GM23338 (cell line): ENCODE results near the gene TMEM25. TPM values are rescaled to one million over a fixed set of nuclear protein-coding genes. Genes with fewer than 3 reads are reported as not detected.

Source experiments
- ATAC-seq: fragments of 200-7000 bp; cut with Tn5 transposase; 3 replicates; pipeline ENCODE4 v1.9.1; 2020
- DNase-seq: peaks from one replicate; pipeline ENCODE4 v3.0.0-alpha.2; 2015; ENCODE audit warnings: low spot score
- H2AFZ ChIP-seq: fragments of 200-600 bp; sonication (generic); 2 replicates; pipeline ENCODE4 v1.8.0; 2016; ENCODE audit warnings: antibody characterized with exemption, mild to moderate bottlenecking, moderate library complexity
- H3F3A ChIP-seq: fragments of 200-600 bp; sonication (generic); replicated peaks from 2 replicates; pipeline ENCODE4 v1.8.0; 2017; ENCODE audit warnings: antibody characterized with exemption, mixed run types, low read depth
- H3K27ac ChIP-seq: fragments of 200-600 bp; sonication (generic); 2 replicates; pipeline ENCODE4 v1.6.1; 2016; ENCODE audit warnings: low read depth
- H3K27me3 ChIP-seq: fragments of 200-600 bp; sonication (generic); 2 replicates; pipeline ENCODE4 v1.8.0; 2016; ENCODE audit warnings: mild to moderate bottlenecking, mixed run types, moderate library complexity; ENCODE audit not compliant: insufficient read depth
- H3K36me3 ChIP-seq: fragments of 200-600 bp; sonication (generic); 2 replicates; pipeline ENCODE4 v1.8.0; 2016; ENCODE audit warnings: mild to moderate bottlenecking; ENCODE audit not compliant: insufficient read depth
- H3K4me1 ChIP-seq: fragments of 200-600 bp; sonication (generic); 2 replicates; pipeline ENCODE4 v1.8.0; 2016; ENCODE audit warnings: mild to moderate bottlenecking, moderate library complexity; ENCODE audit not compliant: insufficient read depth
- H3K4me2 ChIP-seq: fragments of 200-600 bp; sonication (generic); 2 replicates; pipeline ENCODE4 v1.7.1; 2017; ENCODE audit warnings: mixed run types
- H3K4me3 ChIP-seq: fragments of 200-600 bp; sonication (generic); 2 replicates; pipeline ENCODE4 v1.6.1; 2016; ENCODE audit warnings: mixed run types
- H3K79me2 ChIP-seq: fragments of 200-600 bp; sonication (generic); replicated peaks from 2 replicates; pipeline ENCODE4 v1.8.0; 2017; ENCODE audit warnings: mild to moderate bottlenecking; ENCODE audit not compliant: insufficient read depth
- H3K9me2 ChIP-seq: fragments of 200-600 bp; sonication (generic); 2 replicates; pipeline ENCODE4 v1.8.0; 2017; ENCODE audit not compliant: insufficient read depth
- H4K20me1 ChIP-seq: fragments of 200-600 bp; sonication (generic); replicated peaks from 2 replicates; pipeline ENCODE4 v1.8.0; 2017; ENCODE audit warnings: mild to moderate bottlenecking; ENCODE audit not compliant: insufficient read depth
- H3K27ac Mint-ChIP-seq: 2 replicates; pipeline ENCODE4 v1.8.0; 2020; ENCODE audit warnings: inconsistent platforms, mild to moderate bottlenecking, moderate library complexity, mixed read lengths
- H3K27me3 Mint-ChIP-seq: 3 replicates; pipeline ENCODE4 v1.8.0; 2022; ENCODE audit warnings: low read depth, mild to moderate bottlenecking, moderate library complexity, mixed read lengths, inconsistent platforms; ENCODE audit not compliant: insufficient read depth, poor library complexity
- H3K36me3 Mint-ChIP-seq: 3 replicates; pipeline ENCODE4 v1.8.0; 2021; ENCODE audit warnings: low read depth, mild to moderate bottlenecking, inconsistent platforms, moderate library complexity, mixed read lengths
- H3K4me1 Mint-ChIP-seq: 3 replicates; pipeline ENCODE4 v1.8.0; 2020; ENCODE audit warnings: mild to moderate bottlenecking, inconsistent platforms, mixed read lengths
- H3K4me3 Mint-ChIP-seq: 3 replicates; pipeline ENCODE4 v1.8.0; 2021; ENCODE audit warnings: moderate library complexity, mild to moderate bottlenecking, inconsistent platforms, mixed read lengths
- H3K9me3 Mint-ChIP-seq: 3 replicates; pipeline ENCODE4 v1.8.0; 2020; ENCODE audit warnings: moderate library complexity, mild to moderate bottlenecking, inconsistent platforms, mixed read lengths
- CREB1 ChIP-seq: fragments of 250-450 bp; sonication (Bioruptor Pico); IDR thresholded peaks from 2 replicates; pipeline ENCODE4 v1.5.0; 2020; ENCODE audit warnings: low read depth, mild to moderate bottlenecking, moderate library complexity
- EZH2phosphoT487 ChIP-seq: fragments of 200-600 bp; sonication (generic); IDR thresholded peaks from one replicate; pipeline ENCODE4 v1.8.1; 2018; ENCODE audit warnings: antibody characterized with exemption; ENCODE audit not compliant: unreplicated experiment
- NANOG ChIP-seq: IDR thresholded peaks from 2 replicates; pipeline ENCODE4 v1.6.1; 2016; ENCODE audit warnings: antibody characterized with exemption, borderline replicate concordance
- POLR2AphosphoS5 ChIP-seq: IDR thresholded peaks from 2 replicates; pipeline ENCODE4 v1.6.1; 2016; ENCODE audit warnings: antibody characterized with exemption, low read depth
- STAT1 ChIP-seq: IDR thresholded peaks from one replicate; pipeline ENCODE4 v1.6.1; 2016; ENCODE audit warnings: antibody characterized with exemption; ENCODE audit not compliant: unreplicated experiment
- ZNF114 ChIP-seq: fragments of 250-450 bp; sonication (Bioruptor Pico); IDR thresholded peaks from 2 replicates; pipeline ENCODE4 v1.5.0; 2020; ENCODE audit warnings: mild to moderate bottlenecking, moderate library complexity
- ZNF331 ChIP-seq: fragments of 250-450 bp; sonication (Bioruptor Pico); IDR thresholded peaks from 2 replicates; pipeline ENCODE4 v1.5.0; 2020; ENCODE audit warnings: low read depth, mild to moderate bottlenecking, moderate library complexity
- polyA plus RNA-seq: library from polyadenylated mRNA; unstranded; fragments of >200 nt; fragmentation: Nextera tagmentation; extraction: Ambion mirVana; gene quantifications from 2 replicates; pipeline ENCODE4 v1.2.1, GENCODE V29; 2016
- total RNA-seq: library from RNA; depleted of rRNA; stranded (reverse); fragments of >200 nt; shearing (Covaris generic); gene quantifications from 2 replicates; pipeline ENCODE4 v1.2.3, GENCODE V29; 2014
- TF ChIP-seq, protein P1 (sequence below), 2 experiments: fragments of 200-600 bp in 1 of 2; sonication (generic) in 1 of 2; conservative IDR thresholded peaks; 2 replicates each; pipeline versions ENCODE4 v1.5.1 to v1.6.1; 2016 to 2017; ENCODE audit warnings: antibody characterized with exemption in 2 of 2, low read depth in 2 of 2, mild to moderate bottlenecking in 2 of 2, moderate library complexity in 1 of 2
- TF ChIP-seq, protein P2 (sequence below): IDR thresholded peaks from one replicate; pipeline ENCODE4 v1.6.1; 2018; ENCODE audit warnings: antibody characterized with exemption; ENCODE audit not compliant: unreplicated experiment
- TF ChIP-seq, protein P3 (sequence below): fragments of 250-450 bp; sonication (Bioruptor Pico); IDR thresholded peaks from 2 replicates; pipeline ENCODE4 v1.5.0; 2020; ENCODE audit warnings: mild to moderate bottlenecking, moderate library complexity

TMEM25 gene
- total and polyA plus RNA-seq, 2 experiments from 2014 or later = 11.7 to 17.7 TPM

DNA sequence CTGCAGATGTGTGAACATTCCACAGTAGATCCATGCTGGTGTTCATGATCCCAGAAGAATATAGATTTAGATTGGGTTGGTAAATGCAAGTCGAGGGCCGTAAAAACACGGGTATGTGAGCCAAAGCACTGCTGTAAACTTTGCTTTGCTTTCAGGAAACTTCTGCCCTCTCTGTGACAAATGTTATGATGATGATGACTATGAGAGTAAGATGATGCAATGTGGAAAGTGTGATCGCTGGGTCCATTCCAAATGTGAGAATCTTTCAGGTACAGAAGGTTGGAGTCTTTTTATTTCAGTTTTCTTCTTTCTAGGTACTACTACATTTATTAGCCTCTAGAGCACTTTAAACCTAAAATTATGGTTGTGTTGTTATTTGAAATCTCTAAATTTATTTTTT is 40.0 kb upstream of the TMEM25 start (continued):
- TF ChIP-seq, protein P1, sequence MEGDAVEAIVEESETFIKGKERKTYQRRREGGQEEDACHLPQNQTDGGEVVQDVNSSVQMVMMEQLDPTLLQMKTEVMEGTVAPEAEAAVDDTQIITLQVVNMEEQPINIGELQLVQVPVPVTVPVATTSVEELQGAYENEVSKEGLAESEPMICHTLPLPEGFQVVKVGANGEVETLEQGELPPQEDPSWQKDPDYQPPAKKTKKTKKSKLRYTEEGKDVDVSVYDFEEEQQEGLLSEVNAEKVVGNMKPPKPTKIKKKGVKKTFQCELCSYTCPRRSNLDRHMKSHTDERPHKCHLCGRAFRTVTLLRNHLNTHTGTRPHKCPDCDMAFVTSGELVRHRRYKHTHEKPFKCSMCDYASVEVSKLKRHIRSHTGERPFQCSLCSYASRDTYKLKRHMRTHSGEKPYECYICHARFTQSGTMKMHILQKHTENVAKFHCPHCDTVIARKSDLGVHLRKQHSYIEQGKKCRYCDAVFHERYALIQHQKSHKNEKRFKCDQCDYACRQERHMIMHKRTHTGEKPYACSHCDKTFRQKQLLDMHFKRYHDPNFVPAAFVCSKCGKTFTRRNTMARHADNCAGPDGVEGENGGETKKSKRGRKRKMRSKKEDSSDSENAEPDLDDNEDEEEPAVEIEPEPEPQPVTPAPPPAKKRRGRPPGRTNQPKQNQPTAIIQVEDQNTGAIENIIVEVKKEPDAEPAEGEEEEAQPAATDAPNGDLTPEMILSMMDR (conservative IDR thresholded peaks at IDR 0.05; ENCODE audit: low read depth in 2 of 2) = no peak
- TF ChIP-seq EZH2phosphoT487 (no peak), ZNF331 (CRISPR knock-in tag) (no peak), NANOG (no peak)

DNA sequence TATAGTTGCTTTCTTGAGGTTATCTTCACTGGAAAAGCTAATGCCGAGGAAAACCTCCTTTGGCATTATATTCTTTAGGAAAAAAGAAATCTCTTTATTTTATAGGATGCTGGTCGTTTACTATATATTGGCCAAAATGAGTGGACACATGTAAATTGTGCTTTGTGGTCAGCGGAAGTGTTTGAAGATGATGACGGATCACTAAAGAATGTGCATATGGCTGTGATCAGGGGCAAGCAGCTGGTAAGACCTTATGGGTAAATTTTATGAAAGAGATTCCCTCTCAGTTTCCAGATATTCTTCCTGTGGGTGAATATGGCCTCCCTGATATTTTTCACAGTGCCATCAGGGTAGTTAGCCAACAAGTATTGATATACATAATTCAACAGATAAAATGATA is 33.2 kb upstream of the TMEM25 start:
- peaks cover 93% of the 10 kb centered on the region for H3K36me3 ChIP-seq
- no peak overlapping the region for H3K4me3 Mint-ChIP-seq
- H3K27ac ChIP-seq = no peak overlapping the region
- no peaks in the 10 kb centered on the region for H3K4me1 ChIP-seq
- no peak overlapping the region for H2AFZ ChIP-seq
- peaks cover 9% of the 10 kb centered on the region; the same call in 1 of the 2 replicates for H4K20me1 ChIP-seq
- H3K4me3 ChIP-seq = no peak overlapping the region
- H3K4me1 Mint-ChIP-seq = no peaks in the 10 kb centered on the region
- no peak overlapping the region for H3K27ac Mint-ChIP-seq
- DNase-seq (no peak), ATAC-seq (no peak)
- peaks cover 3% of the 10 kb centered on the region for H3K27me3 Mint-ChIP-seq
- H3K79me2 ChIP-seq = no peaks in the 10 kb centered on the region
- TF ChIP-seq, protein P2, sequence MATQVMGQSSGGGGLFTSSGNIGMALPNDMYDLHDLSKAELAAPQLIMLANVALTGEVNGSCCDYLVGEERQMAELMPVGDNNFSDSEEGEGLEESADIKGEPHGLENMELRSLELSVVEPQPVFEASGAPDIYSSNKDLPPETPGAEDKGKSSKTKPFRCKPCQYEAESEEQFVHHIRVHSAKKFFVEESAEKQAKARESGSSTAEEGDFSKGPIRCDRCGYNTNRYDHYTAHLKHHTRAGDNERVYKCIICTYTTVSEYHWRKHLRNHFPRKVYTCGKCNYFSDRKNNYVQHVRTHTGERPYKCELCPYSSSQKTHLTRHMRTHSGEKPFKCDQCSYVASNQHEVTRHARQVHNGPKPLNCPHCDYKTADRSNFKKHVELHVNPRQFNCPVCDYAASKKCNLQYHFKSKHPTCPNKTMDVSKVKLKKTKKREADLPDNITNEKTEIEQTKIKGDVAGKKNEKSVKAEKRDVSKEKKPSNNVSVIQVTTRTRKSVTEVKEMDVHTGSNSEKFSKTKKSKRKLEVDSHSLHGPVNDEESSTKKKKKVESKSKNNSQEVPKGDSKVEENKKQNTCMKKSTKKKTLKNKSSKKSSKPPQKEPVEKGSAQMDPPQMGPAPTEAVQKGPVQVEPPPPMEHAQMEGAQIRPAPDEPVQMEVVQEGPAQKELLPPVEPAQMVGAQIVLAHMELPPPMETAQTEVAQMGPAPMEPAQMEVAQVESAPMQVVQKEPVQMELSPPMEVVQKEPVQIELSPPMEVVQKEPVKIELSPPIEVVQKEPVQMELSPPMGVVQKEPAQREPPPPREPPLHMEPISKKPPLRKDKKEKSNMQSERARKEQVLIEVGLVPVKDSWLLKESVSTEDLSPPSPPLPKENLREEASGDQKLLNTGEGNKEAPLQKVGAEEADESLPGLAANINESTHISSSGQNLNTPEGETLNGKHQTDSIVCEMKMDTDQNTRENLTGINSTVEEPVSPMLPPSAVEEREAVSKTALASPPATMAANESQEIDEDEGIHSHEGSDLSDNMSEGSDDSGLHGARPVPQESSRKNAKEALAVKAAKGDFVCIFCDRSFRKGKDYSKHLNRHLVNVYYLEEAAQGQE = no peak
- no peak for TF ChIP-seq ZNF114 (CRISPR knock-in tag)
- TF ChIP-seq CREB1 (CRISPR knock-in tag) = no peak
- H3F3A ChIP-seq = no peaks in the 10 kb centered on the region; the same call in 1 of the 2 replicates
- no peak overlapping the region for H3K4me2 ChIP-seq
- H3K27me3 ChIP-seq = no peaks in the 10 kb centered on the region
- peaks cover 90% of the 10 kb centered on the region for H3K36me3 Mint-ChIP-seq
- H3K9me2 ChIP-seq = no peaks in the 10 kb centered on the region
- no peaks in the 10 kb centered on the region for H3K9me3 Mint-ChIP-seq

DNA sequence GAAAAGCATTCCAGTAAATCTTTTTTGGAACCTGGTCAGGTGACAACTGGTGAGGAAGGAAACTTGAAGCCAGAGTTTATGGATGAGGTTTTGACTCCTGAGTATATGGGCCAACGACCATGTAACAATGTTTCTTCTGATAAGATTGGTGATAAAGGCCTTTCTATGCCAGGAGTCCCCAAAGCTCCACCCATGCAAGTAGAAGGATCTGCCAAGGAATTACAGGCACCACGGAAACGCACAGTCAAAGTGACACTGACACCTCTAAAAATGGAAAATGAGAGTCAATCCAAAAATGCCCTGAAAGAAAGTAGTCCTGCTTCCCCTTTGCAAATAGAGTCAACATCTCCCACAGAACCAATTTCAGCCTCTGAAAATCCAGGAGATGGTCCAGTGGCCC is 27.8 kb upstream of the TMEM25 start:
- H3K36me3 ChIP-seq = peaks cover 79% of the 10 kb centered on the region
- Mint-ChIP-seq H3K4me1 (no peaks in the 10 kb centered on the region), H3K36me3 (peaks cover 96% of the 10 kb centered on the region), H3K9me3 (no peaks in the 10 kb centered on the region), H3K27ac (no peak overlapping the region), H3K4me3 (no peak overlapping the region), H3K27me3 (no peaks in the 10 kb centered on the region)
- H3K27me3 ChIP-seq = no peaks in the 10 kb centered on the region
- H3K9me2 ChIP-seq = no peaks in the 10 kb centered on the region
- peaks cover 12% of the 10 kb centered on the region for H3F3A ChIP-seq
- H3K79me2 ChIP-seq = no peaks in the 10 kb centered on the region; the same call in 1 of the 2 replicates
- no peak overlapping the region for H3K27ac ChIP-seq
- DNase-seq (no peak), ATAC-seq (no peak)
- H3K4me3 ChIP-seq = no peak overlapping the region
- H2AFZ ChIP-seq = no peak overlapping the region
- H3K4me1 ChIP-seq = no peaks in the 10 kb centered on the region
- H4K20me1 ChIP-seq = peaks cover 6% of the 10 kb centered on the region; the same call in 1 of the 2 replicates
- H3K4me2 ChIP-seq = no peak overlapping the region
- TF ChIP-seq STAT1 = no peak
- TF ChIP-seq, protein P3, sequence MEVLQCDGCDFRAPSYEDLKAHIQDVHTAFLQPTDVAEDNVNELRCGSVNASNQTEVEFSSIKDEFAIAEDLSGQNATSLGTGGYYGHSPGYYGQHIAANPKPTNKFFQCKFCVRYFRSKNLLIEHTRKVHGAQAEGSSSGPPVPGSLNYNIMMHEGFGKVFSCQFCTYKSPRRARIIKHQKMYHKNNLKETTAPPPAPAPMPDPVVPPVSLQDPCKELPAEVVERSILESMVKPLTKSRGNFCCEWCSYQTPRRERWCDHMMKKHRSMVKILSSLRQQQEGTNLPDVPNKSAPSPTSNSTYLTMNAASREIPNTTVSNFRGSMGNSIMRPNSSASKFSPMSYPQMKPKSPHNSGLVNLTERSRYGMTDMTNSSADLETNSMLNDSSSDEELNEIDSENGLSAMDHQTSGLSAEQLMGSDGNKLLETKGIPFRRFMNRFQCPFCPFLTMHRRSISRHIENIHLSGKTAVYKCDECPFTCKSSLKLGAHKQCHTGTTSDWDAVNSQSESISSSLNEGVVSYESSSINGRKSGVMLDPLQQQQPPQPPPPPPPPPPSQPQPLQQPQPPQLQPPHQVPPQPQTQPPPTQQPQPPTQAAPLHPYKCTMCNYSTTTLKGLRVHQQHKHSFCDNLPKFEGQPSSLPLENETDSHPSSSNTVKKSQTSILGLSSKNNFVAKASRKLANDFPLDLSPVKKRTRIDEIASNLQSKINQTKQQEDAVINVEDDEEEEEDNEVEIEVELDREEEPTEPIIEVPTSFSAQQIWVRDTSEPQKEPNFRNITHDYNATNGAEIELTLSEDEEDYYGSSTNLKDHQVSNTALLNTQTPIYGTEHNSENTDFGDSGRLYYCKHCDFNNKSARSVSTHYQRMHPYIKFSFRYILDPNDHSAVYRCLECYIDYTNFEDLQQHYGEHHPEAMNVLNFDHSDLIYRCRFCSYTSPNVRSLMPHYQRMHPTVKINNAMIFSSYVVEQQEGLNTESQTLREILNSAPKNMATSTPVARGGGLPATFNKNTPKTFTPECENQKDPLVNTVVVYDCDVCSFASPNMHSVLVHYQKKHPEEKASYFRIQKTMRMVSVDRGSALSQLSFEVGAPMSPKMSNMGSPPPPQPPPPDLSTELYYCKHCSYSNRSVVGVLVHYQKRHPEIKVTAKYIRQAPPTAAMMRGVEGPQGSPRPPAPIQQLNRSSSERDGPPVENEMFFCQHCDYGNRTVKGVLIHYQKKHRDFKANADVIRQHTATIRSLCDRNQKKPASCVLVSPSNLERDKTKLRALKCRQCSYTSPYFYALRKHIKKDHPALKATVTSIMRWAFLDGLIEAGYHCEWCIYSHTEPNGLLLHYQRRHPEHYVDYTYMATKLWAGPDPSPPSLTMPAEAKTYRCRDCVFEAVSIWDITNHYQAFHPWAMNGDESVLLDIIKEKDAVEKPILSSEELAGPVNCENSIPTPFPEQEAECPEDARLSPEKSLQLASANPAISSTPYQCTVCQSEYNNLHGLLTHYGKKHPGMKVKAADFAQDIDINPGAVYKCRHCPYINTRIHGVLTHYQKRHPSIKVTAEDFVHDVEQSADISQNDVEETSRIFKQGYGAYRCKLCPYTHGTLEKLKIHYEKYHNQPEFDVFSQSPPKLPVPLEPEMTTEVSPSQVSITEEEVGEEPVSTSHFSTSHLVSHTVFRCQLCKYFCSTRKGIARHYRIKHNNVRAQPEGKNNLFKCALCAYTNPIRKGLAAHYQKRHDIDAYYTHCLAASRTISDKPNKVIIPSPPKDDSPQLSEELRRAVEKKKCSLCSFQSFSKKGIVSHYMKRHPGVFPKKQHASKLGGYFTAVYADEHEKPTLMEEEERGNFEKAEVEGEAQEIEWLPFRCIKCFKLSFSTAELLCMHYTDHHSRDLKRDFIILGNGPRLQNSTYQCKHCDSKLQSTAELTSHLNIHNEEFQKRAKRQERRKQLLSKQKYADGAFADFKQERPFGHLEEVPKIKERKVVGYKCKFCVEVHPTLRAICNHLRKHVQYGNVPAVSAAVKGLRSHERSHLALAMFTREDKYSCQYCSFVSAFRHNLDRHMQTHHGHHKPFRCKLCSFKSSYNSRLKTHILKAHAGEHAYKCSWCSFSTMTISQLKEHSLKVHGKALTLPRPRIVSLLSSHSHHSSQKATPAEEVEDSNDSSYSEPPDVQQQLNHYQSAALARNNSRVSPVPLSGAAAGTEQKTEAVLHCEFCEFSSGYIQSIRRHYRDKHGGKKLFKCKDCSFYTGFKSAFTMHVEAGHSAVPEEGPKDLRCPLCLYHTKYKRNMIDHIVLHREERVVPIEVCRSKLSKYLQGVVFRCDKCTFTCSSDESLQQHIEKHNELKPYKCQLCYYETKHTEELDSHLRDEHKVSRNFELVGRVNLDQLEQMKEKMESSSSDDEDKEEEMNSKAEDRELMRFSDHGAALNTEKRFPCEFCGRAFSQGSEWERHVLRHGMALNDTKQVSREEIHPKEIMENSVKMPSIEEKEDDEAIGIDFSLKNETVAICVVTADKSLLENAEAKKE = no peak
- no peak for TF ChIP-seq POLR2AphosphoS5
